Islet of Langerhans (tissue), 1 donor: Measurements from ENCODE around the gene CLPTM1.
"Not testable (repeated sequence)": the region's sequence is repeated elsewhere in the genome, so short reads cannot be mapped to it uniquely, and the experiment has no call there.

Source experiments
- FAIRE-seq: peaks from one replicate; lab custom pipeline; 2011; peaks lifted over from hg19 to GRCh38; lab: Jason Lieb, UNC

CLPTM1 gene

DNA sequence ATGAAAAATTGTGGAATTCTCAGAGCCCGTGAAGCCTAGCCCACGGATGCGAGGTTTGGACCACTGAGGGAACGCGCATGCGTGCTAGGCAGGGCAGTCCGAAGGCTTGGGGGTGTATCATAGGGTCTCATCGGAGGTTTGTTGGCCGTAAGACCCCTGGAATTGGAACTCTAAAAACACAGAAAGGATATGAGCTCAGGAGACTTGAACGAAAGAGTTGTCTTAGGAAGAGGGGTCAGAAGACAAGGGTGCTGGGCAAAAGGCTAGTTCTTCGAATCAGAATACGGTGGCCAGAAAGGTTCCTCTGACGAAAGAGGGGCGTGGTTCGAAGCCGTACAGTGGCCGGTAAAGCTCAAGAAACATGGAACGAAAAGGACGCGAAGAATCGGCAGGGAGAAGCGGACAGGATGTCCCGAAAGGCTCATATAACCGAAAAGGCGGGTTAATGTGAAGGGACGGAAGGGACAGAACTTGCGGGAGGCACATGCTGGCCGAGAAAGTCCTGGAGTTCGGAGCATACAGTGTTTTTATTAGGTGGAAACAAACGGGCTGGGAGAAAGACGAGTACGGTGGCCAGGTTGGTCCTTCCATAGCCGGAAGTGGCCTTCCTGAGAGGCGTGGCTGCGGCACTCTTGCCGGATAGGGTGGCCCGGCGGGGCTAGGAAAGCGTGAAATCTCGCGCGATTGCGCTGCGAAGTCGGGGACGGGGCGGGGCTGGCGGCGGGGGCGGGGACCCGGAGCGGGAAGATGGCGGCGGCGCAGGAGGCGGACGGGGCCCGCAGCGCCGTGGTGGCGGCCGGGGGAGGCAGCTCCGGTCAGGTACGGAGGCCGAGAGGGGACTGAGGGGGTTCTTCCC is at the start of gene CLPTM1:
Gene CLPTM1 (plus strand): TSS at position 732 of the 856 bp plus-strand sequence. CDS start 16 bp downstream, at position 748.
- FAIRE-seq: no peak

DNA sequence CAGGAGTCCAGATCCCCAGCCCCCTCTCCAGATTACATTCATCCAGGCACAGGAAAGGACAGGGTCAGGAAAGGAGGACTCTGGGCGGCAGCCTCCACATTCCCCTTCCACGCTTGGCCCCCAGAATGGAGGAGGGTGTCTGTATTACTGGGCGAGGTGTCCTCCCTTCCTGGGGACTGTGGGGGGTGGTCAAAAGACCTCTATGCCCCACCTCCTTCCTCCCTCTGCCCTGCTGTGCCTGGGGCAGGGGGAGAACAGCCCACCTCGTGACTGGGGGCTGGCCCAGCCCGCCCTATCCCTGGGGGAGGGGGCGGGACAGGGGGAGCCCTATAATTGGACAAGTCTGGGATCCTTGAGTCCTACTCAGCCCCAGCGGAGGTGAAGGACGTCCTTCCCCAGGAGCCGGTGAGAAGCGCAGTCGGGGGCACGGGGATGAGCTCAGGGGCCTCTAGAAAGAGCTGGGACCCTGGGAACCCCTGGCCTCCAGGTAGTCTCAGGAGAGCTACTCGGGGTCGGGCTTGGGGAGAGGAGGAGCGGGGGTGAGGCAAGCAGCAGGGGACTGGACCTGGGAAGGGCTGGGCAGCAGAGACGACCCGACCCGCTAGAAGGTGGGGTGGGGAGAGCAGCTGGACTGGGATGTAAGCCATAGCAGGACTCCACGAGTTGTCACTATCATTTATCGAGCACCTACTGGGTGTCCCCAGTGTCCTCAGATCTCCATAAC is 49.6 kb upstream of the CLPTM1 start, which contains the start of gene APOE:
Gene APOE (plus strand): TSS at position 360 of the 724 bp plus-strand sequence. CDS start 829 bp downstream, outside the sequence.
- no peak for FAIRE-seq

GRCh38 chr19:44907613-44908012 is 47.6 kb upstream of the CLPTM1 start:
- no peak for FAIRE-seq

GRCh38 chr19:44908074-44908835 is 46.9 kb upstream of the CLPTM1 start:
- FAIRE-seq: no peak

DNA sequence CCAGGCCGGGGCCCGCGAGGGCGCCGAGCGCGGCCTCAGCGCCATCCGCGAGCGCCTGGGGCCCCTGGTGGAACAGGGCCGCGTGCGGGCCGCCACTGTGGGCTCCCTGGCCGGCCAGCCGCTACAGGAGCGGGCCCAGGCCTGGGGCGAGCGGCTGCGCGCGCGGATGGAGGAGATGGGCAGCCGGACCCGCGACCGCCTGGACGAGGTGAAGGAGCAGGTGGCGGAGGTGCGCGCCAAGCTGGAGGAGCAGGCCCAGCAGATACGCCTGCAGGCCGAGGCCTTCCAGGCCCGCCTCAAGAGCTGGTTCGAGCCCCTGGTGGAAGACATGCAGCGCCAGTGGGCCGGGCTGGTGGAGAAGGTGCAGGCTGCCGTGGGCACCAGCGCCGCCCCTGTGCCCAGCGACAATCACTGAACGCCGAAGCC is 46.3 kb upstream of the CLPTM1 start:
- no peak for FAIRE-seq

DNA sequence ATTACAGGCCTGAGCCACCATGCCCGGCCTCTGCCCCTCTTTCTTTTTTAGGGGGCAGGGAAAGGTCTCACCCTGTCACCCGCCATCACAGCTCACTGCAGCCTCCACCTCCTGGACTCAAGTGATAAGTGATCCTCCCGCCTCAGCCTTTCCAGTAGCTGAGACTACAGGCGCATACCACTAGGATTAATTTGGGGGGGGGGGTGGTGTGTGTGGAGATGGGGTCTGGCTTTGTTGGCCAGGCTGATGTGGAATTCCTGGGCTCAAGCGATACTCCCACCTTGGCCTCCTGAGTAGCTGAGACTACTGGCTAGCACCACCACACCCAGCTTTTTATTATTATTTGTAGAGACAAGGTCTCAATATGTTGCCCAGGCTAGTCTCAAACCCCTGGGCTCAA is 45.4 kb upstream of the CLPTM1 start:
- no peak for FAIRE-seq

DNA sequence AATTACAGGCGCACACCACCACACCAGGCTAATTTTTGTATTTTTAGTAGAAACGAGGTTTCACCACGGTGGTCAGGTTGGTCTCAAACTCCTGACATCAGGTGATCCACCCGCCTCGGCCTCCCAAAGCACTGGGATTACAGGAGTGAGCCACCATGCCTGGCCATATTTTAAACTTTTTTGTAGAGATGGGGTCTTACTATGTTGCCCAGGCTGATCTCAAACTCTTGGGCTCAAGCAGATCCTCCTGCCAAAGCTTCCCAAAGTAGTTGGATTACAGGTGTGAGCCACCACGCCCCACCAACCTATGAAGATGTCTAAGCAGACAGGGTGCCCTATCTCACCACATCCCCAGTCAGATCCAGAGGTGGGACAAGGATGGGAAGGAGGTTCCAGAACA is 43.3 kb upstream of the CLPTM1 start:
- not testable (repeated sequence) for FAIRE-seq

DNA sequence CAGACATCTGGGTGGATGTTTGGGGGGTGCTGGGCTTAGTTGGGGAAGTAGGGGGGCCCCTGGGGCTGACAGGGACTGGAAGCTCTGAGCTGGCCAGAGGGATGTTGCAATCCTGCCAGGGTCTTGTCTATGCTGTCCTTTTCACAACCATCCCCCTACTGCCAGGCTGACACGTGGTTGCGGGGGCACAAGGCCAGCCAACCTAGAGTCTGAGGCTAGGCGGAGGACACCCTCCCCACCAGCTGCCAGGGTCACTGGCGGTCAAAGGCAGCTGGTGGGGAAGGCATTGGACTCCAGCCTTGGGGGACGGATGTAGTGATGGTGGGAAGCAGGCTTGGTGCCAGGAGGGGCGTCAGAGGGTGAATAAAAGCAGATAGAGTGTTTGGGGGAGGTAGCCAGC is 42.3 kb upstream of the CLPTM1 start:
- FAIRE-seq: no peak

DNA sequence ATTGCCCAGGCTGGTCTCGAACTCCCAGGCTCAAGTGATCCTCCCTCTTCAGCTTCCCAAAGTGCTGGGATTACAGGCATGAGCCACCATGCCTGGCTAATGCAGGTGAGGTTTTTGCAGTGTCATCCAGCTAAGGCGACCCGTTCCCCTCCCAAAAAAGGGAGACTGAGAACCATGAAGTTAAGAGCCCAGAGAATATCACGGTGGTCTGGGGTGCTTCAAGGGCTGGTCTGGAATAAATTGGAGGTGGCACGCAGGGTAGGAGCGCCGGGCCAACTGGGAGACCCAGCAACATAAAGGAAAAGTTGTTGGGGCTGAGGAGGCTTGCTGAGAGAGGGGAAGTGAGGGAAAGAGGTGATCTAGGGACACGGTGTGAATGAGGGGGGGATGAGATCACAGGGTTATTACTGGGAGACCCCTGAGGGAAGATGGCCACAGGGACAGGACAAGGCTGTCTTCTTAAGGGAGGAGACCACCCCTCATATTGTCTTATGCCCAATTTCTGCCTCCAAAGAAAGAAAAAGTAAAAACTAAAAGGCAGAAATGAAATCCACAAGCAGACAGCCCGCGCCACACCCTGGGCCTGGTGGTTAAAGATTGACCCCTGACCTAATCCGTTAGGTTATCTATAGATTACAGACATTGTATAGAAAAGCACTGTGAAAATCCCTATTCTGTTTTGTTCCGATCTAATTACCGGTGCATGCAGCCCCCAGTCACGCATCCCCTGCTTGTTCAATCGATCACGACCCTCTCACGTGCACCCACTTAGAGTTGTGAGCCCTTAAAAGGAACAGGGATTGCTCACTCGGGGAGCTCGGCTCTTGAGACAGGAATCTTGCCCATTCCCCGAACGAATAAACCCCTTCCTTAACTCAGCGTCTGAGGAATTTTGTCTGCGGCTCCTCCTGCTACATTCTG is 41.4 kb upstream of the CLPTM1 start:
- not testable (repeated sequence) for FAIRE-seq

GRCh38 chr19:44914433-44915206 is 40.6 kb upstream of the CLPTM1 start, which contains the start of gene APOC1:
APOC1 (plus strand) TSS chr19:44914608; CDS start chr19:44914892, 284 bp downstream.
- not testable (repeated sequence) for FAIRE-seq

GRCh38 chr19:44924243-44924725 is 30.9 kb upstream of the CLPTM1 start:
- FAIRE-seq: no peak

DNA sequence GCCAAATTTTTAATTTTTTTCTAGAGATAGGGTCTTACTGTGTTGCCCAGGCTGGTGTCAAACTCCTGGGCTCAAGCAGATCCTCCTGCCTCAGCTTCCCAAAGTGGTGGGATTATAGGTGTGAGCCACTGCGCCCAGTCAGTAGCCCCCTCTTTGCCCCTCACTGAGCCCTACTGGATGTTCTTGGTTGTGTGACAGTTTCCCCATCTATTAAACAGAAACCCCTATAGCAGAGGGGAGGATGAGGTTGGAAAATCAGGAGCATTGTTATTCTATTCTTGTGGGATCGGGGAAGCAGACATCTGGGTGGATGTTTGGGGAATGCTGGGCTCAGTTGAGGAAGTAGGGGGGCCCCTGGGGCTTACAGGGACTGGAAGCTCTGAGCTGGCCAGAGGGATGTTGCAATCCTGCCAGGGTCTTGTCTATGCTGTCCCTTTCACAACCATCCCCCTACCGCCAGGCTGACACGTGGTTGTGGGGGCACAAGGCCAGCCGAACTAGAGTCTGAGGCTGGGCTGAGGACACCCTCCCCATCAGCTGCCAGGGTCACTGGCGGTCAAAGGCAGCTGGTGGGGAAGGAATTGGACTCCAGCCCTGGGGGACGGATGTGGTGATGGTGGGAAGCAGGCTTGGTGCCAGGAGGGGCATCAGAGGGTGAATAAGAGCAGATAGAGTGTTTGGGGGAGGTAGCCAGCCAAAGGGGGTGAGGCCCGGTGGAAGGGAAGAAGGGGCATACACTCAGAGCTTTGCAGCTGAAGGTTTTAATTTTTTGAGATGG is 29.9 kb upstream of the CLPTM1 start:
- FAIRE-seq: no peak

- FAIRE-seq: not testable (repeated sequence)
Measured at GRCh38 chr19:44926245-44927077, 28.7 kb upstream of the CLPTM1 start.

- FAIRE-seq: no peak
Measured at GRCh38 chr19:44927746-44928145, 27.4 kb upstream of the CLPTM1 start.

GRCh38 chr19:44930088-44930487 is 25.1 kb upstream of the CLPTM1 start:
- no peak for FAIRE-seq

GRCh38 chr19:44931541-44931940 is 23.6 kb upstream of the CLPTM1 start:
- no peak for FAIRE-seq

DNA sequence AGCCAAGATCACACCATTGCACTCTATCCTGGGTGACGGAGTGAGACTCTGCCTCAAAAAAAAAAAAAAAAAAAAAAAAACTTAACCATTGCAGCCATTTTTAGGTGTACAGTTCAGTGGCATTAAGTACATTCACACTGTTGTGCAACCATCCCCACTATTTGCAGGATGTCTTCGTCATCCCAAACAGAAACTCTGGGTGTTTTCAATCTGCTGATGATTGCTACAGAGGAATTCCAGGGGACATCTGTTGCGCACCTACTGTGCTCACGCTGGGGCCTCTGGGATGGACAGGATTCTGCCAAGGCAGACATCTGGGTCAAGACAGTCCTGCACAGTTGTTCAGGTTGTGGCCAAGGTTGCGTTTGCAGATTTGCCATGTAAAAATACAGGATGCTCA is 15.5 kb upstream of the CLPTM1 start:
- no peak for FAIRE-seq

DNA sequence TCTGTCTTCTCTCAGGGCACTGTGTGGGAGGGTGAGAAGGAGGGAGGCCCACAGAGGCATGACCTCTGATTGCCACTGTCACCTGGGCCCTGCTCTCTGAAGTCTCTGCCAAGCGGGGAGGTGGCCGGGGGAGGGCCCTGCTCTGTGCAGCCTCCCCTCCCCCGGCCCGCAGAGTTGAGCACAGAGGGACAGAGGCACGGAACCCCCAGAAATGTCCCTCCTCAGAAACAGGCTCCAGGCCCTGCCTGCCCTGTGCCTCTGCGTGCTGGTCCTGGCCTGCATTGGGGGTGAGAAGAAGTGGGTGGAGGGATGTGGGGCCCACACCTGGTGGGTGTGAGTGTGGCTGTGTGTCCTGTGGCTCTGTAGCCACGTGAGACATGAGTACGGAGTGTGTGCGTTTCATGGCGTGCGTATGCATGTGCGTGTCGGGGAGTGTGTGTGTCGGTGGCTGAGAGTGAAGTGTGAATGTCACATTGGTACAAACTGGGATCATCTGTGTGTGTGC is 13.1 kb upstream of the CLPTM1 start, which contains the start of gene APOC4:
Gene APOC4 (plus strand): TSS at position 171 of the 505 bp plus-strand sequence. CDS start 41 bp downstream, at position 212.
- no peak for FAIRE-seq
